ENCODE results near the gene MXD4. TPM values are rescaled to one million over a fixed set of nuclear protein-coding genes. Genes with fewer than 3 reads are reported as not detected.

The MXD4 gene
- total and polyA plus RNA-seq, 2 of the 13 experiments (the other 11 are each of a cell fraction or from before 2014, with no cell fraction given) = 29.0 to 31.3 TPM

GRCh38 chr4:2273221-2273620, 11.3 kb upstream of the MXD4 start (continued):
- TF ChIP-seq RNF219 (CRISPR knock-in tag; IDR thresholded peaks at IDR 0.05) = no peak
- TF ChIP-seq RNF2 (conservative IDR thresholded peaks at IDR 0.05; ENCODE audit: low read depth) = no peak
- TF ChIP-seq GMEB2 (CRISPR knock-in tag; IDR thresholded peaks at IDR 0.05; ENCODE audit: low read depth) = no peak
- TF ChIP-seq JARID2 (CRISPR knock-in tag; IDR thresholded peaks at IDR 0.05; ENCODE audit: insufficient replicate concordance) = no peak

GRCh38 chr4:2272828-2273120, 10.9 kb upstream of the MXD4 start:
- Histone ChIP-seq H3K4me1 (ENCODE audit: insufficient read depth, low read length) (no peaks in the 10 kb centered on the region), H3K4me2 (ENCODE audit: low read depth, low read length) (no peak overlapping the region), H4K20me1 (ENCODE audit: insufficient read depth, low read length) (no peaks in the 10 kb centered on the region), H3K9ac (ENCODE audit: insufficient read depth, low read depth, low read length) (no peak overlapping the region), H3K36me3 (replicated peaks in 1 of 2; ENCODE audit: control insufficient read depth in 1 of 2, insufficient read depth in 2 of 2, low read length in 2 of 2) (no peaks in the 10 kb centered on the region), H2AFZ (ENCODE audit: low read length) (no peak overlapping the region), H3K9me3 (ENCODE audit: low read length) (no peaks in the 10 kb centered on the region), H3K27ac (ENCODE audit: extremely low read length, insufficient read depth, low read length) (no peak overlapping the region), H3K4me3 (replicated peaks in 1 of 3; ENCODE audit: insufficient read depth in 1 of 3, low read depth in 2 of 3, low read length in 3 of 3) (no peak overlapping the region), H3K27me3 (ENCODE audit: control insufficient read depth in 1 of 2, insufficient read depth in 2 of 2, low read length in 2 of 2) (peaks cover 17 to 63% of the 10 kb centered on the region in 2 experiments; a peak in 4 of 5 replicates), H3K79me2 (ENCODE audit: insufficient read depth, low read length) (no peaks in the 10 kb centered on the region)
- no peak for DNase-seq (ENCODE audit: low spot score)
- FAIRE-seq = no peak
- intact Hi-C loops (cut with micrococcal nuclease; ENCODE audit: unreplicated experiment) = no loop called here
- no TSS peak for BruUV-seq (replicated peaks)
- no CpG with 5 or more reads among the region's 6 CpGs for WGBS (ENCODE audit: low lambda C conversion rate)
- ATAC-seq = no peak
- in situ Hi-C loops (cut with HindIII; ENCODE audit: extremely low pct_ligation_motif_present, low pct_unique_long_range_greater_than_20kb) = no loop called here
- ChIA-PET CTCF (ENCODE audit: low intra/inter-chr PET ratio, low total read pairs) (no interaction called here), POLR2A (no interaction called here)
- TF ChIP-seq ELF4 (CRISPR knock-in tag; IDR thresholded peaks at IDR 0.05; ENCODE audit: borderline replicate concordance) (no peak), ZNF775 (CRISPR knock-in tag; IDR thresholded peaks at IDR 0.05; ENCODE audit: borderline replicate concordance) (no peak), FOXK2 (IDR thresholded peaks at IDR 0.05) (no peak), MLLT10 (CRISPR knock-in tag; IDR thresholded peaks at IDR 0.05) (no peak), HIVEP1 (CRISPR knock-in tag; IDR thresholded peaks at IDR 0.05) (no peak), YY1 (IDR thresholded peaks at IDR 0.05; ENCODE audit: insufficient read depth, insufficient replicate concordance, low read depth, low read length) (no peak), EZH2 (conservative IDR thresholded peaks at IDR 0.05; ENCODE audit: low read depth, low read length) (no peak), CREB3 (CRISPR knock-in tag; IDR thresholded peaks at IDR 0.05) (no peak), PLSCR1 (CRISPR knock-in tag; IDR thresholded peaks at IDR 0.05; ENCODE audit: borderline replicate concordance) (no peak), ZBTB26 (CRISPR knock-in tag; IDR thresholded peaks at IDR 0.05; ENCODE audit: borderline replicate concordance) (no peak), DBP (CRISPR knock-in tag; IDR thresholded peaks at IDR 0.05; ENCODE audit: not compliant biosample characterization) (no peak), ZBTB38 (CRISPR knock-in tag; IDR thresholded peaks at IDR 0.05) (no peak), ZNF207 (IDR thresholded peaks at IDR 0.05; ENCODE audit: borderline replicate concordance) (no peak)

Data from HepG2 (cell line).